NCI-H345 treated with DMSO at 0.1 percent for 48 hours (cell line): Measurements from ENCODE around the gene ITPR1.

Experiments used
- DNase-seq: peaks from one replicate; lab custom pipeline; 2025; ENCODE audit not compliant: unreplicated experiment; lab: John Stamatoyannopoulos, UW

Gene ITPR1

DNA sequence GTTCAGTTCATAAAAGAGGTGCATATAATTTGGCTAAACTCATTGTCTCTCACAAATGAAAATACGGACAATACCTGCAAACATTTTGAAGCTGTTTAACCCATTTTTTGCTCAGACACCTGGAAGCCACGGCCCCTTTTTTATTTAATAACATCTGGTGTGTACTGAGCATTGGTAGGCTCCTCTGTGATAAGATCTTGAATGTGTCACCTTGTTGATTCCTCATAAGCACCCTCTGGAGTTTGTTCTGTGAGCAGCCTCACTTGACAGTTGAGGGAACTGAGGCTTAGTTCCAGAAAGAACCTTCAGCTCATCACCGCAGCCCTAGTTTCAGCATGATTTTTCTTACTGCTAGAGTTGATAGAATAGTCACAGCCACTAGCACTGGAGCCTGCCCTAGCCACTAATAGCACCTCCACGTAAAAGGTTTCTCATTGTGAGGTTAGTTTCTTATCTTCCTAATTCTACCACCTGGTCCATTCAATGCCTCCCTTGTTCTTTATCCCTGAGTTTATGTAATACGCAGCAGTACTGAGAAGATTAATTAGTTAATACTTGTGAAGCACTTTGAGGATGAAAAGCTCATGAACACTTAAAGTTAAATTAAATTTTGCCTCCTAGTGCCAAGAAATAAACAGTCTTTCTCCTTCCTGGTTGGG is 71.9 kb downstream of the ITPR1 start:
- DNase-seq, result no peak

DNA sequence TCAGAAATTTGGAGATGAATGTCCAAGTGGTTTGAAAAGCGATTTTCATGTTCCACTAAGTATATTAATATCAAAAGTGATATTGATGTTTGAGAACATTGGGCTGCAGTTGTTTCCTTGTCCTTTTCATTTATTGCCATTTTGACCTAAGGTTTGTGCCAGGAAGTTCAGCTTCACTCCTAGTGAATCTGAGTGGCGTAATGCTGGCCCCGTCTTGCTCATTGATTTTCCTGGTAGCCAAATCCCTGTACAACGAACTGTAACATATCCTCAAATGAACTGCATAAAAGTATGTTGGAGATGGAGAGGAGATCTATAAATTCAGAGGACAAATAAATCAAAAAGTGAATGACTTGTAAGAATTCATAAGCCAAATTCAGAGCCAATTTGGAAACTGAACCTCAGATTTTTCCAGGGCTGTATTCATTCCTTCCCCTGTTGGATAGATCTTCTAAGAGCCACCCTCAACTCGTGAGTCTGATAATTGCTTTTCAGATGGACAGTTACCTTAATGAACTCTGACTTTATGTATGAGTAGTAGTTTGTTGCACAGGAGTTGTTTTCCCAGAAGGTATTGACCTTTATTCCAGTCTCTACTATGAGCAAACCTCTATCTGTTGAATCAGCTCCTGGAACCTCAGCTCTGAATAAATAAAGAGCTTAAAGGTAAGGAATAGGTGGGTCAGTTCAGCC is 72.8 kb downstream of the ITPR1 start:
- no peak for DNase-seq

DNA sequence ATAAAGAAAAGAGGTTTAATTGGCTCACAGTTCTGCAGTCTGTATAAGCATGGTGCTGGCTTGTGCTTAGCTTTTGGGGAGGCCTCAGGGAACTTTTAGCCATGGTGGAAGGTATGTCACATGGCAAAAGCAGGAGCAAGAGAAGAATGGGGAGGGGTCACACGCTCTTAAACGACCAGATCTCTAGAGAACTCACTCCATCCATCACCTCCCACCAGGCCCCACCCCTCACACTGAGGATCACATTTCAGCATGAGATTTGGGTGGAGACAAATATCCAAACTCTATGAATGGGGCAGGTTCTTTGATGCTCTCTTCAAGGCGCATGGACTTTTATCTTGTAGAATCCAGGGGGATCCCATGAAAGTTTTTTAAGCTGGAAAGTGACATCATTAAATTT is 75.7 kb downstream of the ITPR1 start:
- no peak for DNase-seq

DNA sequence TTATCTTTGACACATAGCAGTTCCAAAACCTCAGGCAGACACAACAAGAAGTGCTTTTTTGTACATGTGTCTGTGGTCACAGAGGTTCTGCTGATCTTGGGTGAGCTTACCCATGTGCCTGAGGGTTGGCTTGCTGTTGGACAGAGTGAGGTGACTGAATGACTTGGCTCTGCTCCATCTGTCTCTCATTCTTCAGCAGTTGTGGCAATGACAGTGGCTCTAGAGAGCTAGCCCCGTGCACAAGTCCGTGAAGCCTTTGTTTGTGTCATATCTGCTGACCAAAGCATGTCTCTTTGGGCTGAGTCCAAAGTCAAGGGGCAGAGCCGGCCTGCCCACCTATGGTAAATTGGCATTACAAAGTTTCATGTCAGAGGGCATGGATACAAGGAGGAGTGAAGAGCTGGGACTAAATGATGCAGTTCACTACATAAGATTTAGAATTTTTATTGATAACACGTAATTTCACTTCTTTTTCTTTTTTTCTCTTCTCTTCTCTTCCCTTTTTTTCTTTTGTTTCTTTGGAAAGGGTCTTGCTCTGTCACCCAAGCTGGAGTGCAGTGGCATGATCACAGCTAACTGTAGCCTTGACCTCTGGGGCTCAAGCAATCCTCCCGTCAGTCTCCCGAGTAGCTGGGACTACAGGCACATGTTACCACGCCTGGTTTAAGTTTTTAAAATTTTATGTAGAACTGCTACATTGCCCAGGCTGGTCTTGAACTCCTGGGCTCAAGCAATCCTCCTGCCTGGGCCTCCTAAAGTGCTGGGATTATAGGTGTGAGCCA is 77.9 kb downstream of the ITPR1 start:
- no peak for DNase-seq

DNA sequence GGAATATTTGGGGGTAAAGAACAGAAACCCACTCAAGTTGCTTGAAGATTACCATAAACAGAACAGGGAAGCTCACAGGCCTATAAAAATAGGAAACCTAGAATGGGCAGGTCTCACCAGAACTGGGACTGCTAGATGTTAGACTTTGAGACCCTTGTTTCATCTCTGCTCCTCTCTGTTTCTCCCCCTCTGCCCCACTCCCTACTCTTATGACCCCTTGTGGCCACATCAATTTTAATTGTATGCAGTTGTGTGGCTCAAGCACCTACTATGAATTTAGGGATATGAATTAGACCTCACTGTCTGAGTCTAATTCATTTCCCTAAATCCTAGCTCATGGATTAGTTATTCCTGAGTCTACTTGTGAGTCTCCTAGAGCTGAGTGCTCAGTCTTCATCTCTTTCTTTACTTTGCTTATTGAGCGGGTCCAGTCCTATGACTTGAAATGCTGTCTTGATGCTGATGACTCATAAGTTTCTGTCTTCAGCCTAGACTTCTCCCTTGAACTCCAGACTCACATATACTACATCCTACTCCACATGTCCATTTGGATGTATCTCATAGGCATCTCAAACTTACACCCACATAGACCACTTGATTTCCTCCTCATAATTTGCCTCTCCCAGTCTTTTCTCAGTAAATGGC is 78.7 kb downstream of the ITPR1 start:
- DNase-seq, result no peak

DNA sequence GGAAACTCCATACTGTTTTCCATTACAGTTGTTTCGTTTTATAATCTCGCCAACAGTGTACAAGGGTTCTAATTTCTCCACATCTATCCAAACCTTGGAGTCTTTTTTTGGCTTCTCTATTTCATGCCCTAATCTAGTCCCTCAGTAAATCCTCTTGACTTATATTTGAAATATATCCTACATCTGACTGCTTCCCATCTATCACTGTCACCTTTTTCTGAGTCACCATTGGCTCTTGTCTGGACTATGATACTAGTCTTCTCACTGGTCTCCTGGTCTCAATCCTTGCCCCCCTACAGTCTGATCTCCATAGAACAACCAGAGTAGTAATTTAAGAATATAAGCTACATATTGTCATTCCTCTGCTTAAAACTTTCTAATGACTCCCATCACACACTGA is 80.0 kb downstream of the ITPR1 start:
- no peak for DNase-seq

DNA sequence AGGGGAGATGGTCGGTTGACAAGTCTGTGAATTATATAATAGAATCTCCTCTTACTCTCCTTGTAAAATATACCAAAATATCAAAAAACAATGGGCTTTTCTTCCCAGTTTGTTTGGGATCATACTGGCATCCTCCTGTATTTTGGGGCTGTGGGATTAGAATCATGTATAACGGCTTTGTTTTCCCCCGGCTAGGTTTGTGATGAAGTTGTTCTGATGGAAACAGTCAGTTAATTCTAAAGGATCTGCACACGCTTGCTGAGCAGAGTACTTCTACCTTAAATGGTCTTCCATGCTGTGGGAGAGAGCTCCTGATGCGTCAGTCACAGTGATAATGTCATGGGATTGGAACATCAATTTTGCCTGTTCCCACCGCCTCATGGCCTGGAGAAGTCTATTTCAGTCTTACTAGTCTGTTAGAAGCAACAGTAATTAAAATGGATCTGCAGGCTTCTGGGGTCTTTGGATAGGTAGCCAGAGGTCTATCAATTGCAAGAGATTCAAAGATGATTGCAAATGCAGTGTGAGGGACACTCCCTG is 81.3 kb downstream of the ITPR1 start:
- DNase-seq, result no peak

DNA sequence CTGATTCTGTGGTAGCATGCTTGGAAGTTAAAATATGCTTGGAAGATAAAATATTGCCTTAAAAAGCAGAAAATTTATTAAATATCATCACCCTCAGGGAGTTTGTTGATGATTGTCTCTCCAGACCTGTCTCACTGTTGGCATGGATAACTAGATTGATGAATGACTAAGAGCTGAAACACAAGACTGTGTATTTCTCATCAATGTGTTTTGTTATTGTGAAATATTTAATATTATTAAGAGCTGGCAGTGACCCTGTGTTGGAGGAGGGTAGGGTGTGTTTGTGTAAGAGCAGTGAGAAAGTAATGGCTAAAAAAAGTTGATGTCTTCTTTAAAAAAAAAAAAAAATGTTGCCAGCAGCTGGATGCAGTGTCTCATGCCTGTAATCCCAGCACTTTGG is 82.2 kb downstream of the ITPR1 start:
- DNase-seq, result no peak

DNA sequence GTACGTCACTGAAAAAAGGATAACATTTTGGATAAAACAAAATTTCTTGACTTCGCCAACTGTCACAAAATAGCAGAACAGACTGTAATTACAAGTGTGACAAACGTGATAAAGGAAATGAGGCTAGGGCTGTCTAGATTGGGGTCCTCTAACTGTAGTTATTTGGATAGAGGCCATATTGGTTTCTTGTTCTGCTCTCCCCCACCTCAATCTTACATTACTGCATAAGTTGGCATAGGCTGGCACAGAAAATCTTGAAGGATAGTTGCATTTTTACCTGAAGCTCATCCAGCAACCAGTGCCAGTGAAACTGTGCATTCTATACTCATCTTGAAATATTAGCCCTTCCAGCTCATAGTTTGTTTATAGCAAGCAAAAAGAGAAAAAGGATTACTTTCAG is 84.6 kb downstream of the ITPR1 start:
- DNase-seq, result no peak

DNA sequence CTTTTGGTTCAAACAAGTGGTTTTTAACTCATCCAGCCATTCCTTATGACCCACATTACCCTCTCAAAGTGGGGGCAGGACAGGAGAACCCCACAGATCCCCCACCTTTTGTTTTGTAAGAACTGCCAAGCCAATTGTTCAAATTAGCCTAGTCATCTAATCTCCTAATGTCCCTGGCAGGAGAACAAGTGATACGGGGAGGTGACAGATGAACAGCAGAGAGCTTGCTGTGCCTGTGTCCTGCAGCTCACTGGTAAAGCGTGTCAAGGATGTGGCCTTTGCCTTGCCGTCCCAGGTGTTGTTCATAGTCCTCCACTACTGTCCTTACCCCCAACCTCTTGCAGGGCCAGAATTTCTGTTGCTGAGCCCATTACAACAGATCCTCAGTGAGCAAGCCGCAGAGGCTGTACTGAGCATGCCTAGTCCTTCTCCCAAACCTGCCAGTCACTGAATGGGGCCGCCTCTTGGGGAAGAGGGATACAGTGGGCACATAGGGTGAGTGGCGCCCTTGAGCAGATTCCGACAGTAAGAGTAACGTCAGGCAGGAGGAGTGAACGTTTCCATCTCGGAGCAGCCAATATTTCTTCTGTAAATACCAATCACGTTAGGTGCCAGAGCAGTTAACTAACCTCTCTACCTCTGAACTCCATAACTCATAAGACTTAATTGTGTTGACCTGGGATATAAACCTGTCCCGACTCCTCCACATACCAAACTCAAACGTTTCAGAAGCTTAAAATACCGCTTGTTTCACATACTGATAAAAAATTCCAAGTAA is 87.4 kb downstream of the ITPR1 start:
- no peak for DNase-seq

DNA sequence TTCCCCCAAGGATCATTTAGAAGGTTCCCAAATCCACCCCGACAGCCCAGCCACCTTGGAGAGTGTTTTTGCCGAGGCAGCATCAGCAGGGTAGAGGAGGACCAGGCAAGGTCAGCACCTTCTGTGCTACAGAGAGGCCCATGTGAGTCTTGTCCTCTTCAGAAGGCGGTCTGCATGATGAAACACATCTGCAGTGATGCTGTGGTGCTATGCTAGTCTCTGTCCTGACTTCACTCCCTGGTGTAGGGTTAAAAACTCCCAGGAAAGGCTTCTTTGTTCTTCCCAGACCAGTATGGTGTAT is 87.9 kb downstream of the ITPR1 start:
- DNase-seq, result no peak

DNA sequence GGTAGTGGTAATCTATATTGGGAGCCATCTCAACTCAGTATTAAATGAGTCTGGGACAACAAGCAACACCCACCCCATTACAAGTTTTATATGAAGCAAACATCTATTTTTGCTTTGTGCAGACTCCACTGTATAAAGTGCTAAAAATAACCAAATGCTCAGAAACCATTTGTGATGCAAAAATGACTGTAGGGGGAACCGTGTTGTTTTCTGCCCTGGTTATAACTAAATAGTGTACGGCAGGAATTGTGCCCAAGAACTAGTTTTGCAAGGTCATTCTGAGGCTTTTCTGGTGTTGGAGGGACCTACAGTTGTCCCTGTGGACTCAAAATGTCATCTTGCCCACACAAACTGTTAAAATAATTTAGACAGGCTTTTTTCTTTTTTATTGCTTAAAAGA is 88.3 kb downstream of the ITPR1 start:
- DNase-seq, result no peak

DNA sequence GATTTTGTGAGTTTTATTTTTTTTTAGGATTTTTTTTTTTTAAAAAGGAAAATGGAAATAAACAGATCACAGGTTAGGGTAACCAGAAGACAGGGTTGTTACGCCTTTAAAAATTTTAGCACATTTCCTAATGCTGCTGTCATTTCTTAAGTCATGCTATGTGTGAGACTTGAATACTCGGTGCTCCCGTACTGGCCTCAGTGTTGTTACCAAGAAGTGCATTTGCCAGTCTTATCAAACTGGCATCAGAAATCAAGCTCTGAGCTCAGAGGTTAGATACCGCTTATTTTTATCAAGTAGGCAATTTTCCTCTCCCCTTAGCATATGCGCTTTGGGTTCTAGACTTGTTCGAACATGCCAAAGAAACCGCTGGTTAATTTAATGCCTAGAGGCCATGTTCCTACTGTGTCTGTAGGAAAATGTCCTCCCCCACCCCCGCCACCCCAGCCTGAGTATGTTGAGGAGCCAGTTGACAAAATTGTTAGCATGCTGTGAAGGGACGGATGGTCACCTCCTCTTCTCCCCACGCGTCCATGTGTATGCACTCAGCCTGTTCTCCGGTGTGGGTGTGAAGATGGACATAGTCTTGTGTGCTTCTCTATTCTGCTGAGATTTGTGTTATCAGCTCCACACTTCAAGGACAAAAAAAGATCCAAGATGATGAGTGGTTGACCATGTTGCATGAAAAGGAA is 88.9 kb downstream of the ITPR1 start:
- no peak for DNase-seq

DNA sequence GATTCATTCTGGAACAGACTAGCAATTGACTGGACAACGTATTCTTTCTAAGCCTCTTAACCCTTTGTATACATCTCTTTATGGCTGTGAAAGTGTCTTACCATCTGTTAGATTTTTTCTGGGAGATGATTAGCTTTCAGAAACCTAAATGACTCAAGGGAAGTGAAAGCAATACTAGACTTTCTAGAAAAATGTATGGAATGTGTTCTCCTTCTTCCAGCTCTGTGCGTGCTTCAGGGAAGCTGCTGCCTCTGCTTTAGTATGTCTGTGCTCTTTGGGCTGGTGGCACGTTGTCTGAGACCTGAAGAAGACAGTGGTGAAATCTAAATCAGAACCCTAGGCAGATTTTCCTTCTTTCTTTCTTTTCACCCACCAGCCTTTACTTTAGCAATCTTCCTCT is 89.5 kb downstream of the ITPR1 start:
- DNase-seq, result no peak

DNA sequence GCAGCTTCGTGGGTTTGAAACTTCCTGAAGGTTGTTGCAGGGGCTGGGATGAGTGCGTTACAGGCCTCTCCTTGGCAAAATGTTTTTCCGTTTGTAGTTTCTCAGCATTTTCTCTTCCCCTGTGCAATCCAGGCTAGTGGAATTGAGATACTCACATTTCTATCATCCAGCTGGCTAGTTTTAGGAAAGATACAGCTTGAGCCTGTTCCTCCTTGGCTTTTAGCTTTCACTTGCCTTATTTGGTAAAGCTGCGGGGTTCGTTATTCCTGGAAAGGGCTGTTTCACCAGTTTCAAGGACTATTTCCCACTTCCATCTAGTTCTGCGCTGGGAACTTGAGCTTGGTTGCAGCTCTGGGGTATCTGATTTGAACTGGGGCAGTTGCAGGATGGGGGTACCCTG is 90.3 kb downstream of the ITPR1 start:
- DNase-seq, result no peak

DNA sequence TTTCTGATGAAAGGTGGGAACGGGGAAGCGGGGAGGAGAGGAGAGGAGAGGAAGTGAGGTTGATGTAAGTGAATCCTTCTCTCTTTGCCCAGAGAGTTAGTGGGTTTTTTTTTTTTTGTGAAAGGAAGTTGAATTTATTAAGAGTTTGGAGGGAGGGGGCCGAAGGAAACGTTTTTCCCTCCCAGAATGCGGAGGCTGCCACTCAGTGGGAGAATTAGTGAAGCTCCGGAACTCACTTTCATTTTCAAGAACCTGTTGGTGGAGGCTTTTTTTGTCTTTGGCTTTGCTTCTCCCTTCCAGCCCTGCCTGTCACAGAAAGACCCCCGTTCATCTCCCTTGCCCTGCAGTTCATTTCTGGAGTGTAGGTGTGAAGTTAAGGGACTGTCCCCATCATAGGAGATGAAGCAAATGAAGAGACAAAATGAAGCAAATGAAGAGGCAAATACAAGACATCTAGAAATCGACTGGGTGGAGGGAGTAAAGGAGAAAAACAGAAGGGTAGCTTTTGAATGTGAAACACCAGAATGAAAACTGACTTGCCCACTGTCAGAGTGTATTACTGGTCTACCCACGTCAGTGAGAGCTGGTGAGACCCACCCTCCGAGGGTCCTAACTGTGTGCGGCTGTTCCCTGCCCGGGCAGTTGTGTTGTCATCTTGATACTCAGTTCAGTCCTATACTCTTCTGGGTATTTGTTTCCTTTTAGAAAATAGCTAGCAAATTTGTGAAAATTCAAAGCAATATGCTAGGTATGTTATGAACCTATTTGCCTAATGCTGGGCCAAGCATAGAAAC is 91.5 kb downstream of the ITPR1 start:
- no peak for DNase-seq

DNA sequence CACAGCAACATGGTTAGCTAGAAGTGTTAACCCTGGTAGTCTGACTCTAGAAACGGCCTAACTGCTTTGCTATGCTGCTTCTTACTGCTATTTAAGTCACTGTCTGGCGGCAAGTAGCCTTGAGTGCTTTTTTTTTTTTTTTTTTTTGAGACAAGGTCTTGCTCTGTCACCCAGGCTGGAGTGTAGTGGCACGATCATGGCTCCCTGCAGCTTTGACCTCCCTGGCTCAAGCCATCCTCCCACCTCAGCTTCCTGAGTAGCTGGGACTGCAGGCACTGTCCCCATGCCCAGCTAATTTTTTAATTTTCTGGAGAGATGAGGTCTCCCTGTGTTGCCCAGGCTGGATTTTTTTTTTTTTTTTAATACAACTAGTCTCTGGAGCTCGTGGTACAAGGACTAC is 93.2 kb downstream of the ITPR1 start:
- no peak for DNase-seq

DNA sequence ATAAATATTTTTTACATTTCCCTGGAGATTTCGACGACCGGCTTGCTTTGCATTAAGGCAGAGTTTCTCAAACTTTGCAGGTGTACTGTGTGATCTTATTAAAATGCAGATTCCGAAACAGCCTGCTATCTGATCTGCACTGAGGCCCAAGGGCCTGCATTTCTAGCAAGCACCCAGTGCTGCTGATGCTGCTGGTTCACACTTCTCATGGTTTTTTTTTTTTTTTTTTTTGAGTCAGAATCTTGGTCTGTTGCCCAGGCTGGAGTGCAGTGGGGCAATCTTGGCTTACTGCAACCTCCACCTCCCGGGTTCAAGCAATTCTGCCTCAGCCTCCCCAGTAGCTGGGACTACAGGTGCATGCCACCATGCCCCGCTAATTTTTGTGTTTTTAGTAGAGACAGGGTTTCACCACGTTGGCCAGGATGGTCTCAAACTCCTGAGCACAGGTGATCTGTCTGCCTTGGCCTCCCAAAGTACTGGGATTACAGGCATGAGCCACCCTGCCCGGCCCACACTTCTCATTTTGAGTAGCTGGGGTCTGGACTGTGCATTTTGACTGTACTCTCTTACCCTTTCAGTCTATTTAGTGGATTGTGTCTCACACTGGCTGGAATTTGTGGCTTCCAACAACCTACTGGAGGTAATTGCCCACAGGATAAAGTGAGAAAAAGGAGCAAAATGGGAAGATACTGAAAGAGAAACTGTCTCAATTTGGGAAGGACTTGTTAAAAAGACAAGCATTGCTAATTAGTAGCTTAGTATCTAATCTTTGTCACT is 94.1 kb downstream of the ITPR1 start:
- no peak for DNase-seq

DNA sequence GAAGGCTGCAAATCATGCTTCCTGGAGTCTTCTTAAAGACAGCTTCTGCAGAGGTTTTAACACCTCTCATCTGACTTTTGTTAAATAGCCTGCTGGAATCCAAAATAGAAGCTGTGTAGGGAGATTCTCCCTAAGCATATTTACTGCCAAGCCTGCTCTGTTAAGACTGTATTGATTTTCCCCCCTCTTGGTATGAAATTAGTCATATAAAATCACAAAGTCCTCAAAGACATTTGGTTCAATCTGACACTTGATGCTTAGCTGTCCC is 94.6 kb downstream of the ITPR1 start:
- no peak for DNase-seq
